IMR-90 (cell line): ENCODE results near the gene TUBA8. TPM values are rescaled to one million over a fixed set of nuclear protein-coding genes. Genes with fewer than 3 reads are reported as not detected.

ENCODE experiments used
- ATAC-seq: fragments of 200-7000 bp; cut with Tn5 transposase; 2 replicates; pipeline ENCODE4 v1.9.1; 2020; ENCODE audit warnings: low read depth, mild to moderate bottlenecking, moderate library complexity
- BruUV-seq: library from RNA; stranded (reverse); fragments of 400-500 nt; replicated peaks from 2 replicates; lab custom pipeline; 2021; lab: Mats Ljungman, UMichigan
- CTCF ChIA-PET: fragments of 300-600 bp; formaldehyde crosslinking; extraction: SDS; loops from one replicate; lab custom pipeline; 2021; ENCODE audit warnings: antibody characterized with exemption; lab: Yijun Ruan, JAX
- POLR2A ChIA-PET: fragments of 300-600 bp; sonication (Branson Sonifier 250); formaldehyde crosslinking; loops from one replicate; lab custom pipeline; 2022; ENCODE audit warnings: antibody characterized with exemption; ENCODE audit not compliant: unreplicated experiment; lab: Charles Lee
- DNase-seq: peaks from one replicate; pipeline ENCODE4 v3.0.0; 2013
- H2AFZ ChIP-seq: replicated peaks from 2 replicates; pipeline ENCODE3; 2013; ENCODE audit warnings: low read length, mild to moderate bottlenecking; ENCODE audit not compliant: poor library complexity
- H2AK5ac ChIP-seq: 2 replicates; pipeline ENCODE4 v1.6.1; 2013; ENCODE audit warnings: low read depth, low read length, inconsistent platforms
- H2AK9ac ChIP-seq: replicated peaks from 2 replicates; pipeline ENCODE3; 2013; ENCODE audit warnings: mild to moderate bottlenecking, low read depth, low read length, moderate library complexity; ENCODE audit not compliant: poor library complexity
- H2BK120ac ChIP-seq: 2 replicates; pipeline ENCODE4 v1.6.1; 2013; ENCODE audit warnings: low read depth, low read length, inconsistent platforms
- H2BK15ac ChIP-seq: 3 replicates; pipeline ENCODE4 v1.6.1; 2013; ENCODE audit warnings: low read depth, low read length, inconsistent platforms
- H2BK20ac ChIP-seq: 2 replicates; pipeline ENCODE4 v1.6.1; 2013; ENCODE audit warnings: low read depth, mild to moderate bottlenecking, inconsistent platforms, low read length, moderate library complexity
- H2BK5ac ChIP-seq: 2 replicates; pipeline ENCODE4 v1.6.1; 2013; ENCODE audit warnings: mild to moderate bottlenecking, low read depth, low read length, inconsistent platforms; ENCODE audit not compliant: poor library complexity, severe bottlenecking
- H3K14ac ChIP-seq: replicated peaks from 2 replicates; pipeline ENCODE4 v1.6.1; 2013; ENCODE audit warnings: low read depth, low read length, inconsistent platforms
- H3K18ac ChIP-seq: 2 replicates; pipeline ENCODE4 v1.6.1; 2013; ENCODE audit warnings: low read depth, low read length, control low read depth
- H3K23ac ChIP-seq: 2 replicates; pipeline ENCODE4 v1.6.1; 2013; ENCODE audit warnings: low read depth, low read length, inconsistent platforms
- H3K27ac ChIP-seq: 2 replicates; pipeline ENCODE4 v1.5.1; 2013; ENCODE audit warnings: mild to moderate bottlenecking, control low read depth, low read length; ENCODE audit not compliant: insufficient read depth
- H3K27me3 ChIP-seq: 2 replicates; pipeline ENCODE4 v1.6.1; 2013; ENCODE audit warnings: low read length; ENCODE audit not compliant: control insufficient read depth, insufficient read depth
- H3K36me3 ChIP-seq: 2 replicates; pipeline ENCODE4 v1.6.1; 2013; ENCODE audit warnings: low read length, mixed read lengths; ENCODE audit not compliant: control insufficient read depth, insufficient read depth
- H3K4ac ChIP-seq: 2 replicates; pipeline ENCODE4 v1.6.1; 2013; ENCODE audit warnings: low read depth, low read length, inconsistent platforms
- H3K4me1 ChIP-seq: 2 replicates; pipeline ENCODE4 v1.6.1; 2013; ENCODE audit warnings: low read length, mixed read lengths; ENCODE audit not compliant: control insufficient read depth, insufficient read depth
- H3K4me2 ChIP-seq: 2 replicates; pipeline ENCODE4 v1.6.1; 2013; ENCODE audit warnings: low read depth, mild to moderate bottlenecking, control low read depth, low read length, moderate library complexity
- H3K4me3 ChIP-seq: 2 replicates; pipeline ENCODE4 v1.5.1; 2013; ENCODE audit warnings: low read depth, mild to moderate bottlenecking, control low read depth, low read length, moderate library complexity; ENCODE audit not compliant: insufficient read depth
- H3K56ac ChIP-seq: 2 replicates; pipeline ENCODE4 v1.6.1; 2013; ENCODE audit warnings: low read length, inconsistent platforms; ENCODE audit not compliant: insufficient read depth; ENCODE audit errors: extremely low read depth
- H3K79me1 ChIP-seq, 2 experiments: 2 replicates each; pipeline ENCODE4 v1.6.1; 2013; ENCODE audit warnings: low read length in 2 of 2, inconsistent platforms in 1 of 2, low read depth in 1 of 2
- H3K9ac ChIP-seq: 2 replicates; pipeline ENCODE4 v1.6.1; 2013; ENCODE audit warnings: low read depth, low read length, control low read depth
- H3K9me1 ChIP-seq: 2 replicates; pipeline ENCODE4 v1.6.1; 2013; ENCODE audit warnings: low read length, inconsistent platforms; ENCODE audit not compliant: insufficient read depth
- H3K9me3 ChIP-seq: 2 replicates; pipeline ENCODE4 v1.6.1; 2013; ENCODE audit warnings: low read length; ENCODE audit not compliant: control insufficient read depth, insufficient read depth
- H4K20me1 ChIP-seq: 2 replicates; pipeline ENCODE4 v1.6.1; 2013; ENCODE audit warnings: low read length, inconsistent platforms; ENCODE audit not compliant: insufficient read depth
- H4K5ac ChIP-seq: 2 replicates; pipeline ENCODE4 v1.6.1; 2013; ENCODE audit warnings: mild to moderate bottlenecking, low read depth, low read length, control low read depth
- H4K8ac ChIP-seq, 2 experiments: 2 replicates each; pipeline ENCODE4 v1.6.1; 2013; ENCODE audit warnings: low read depth in 2 of 2, low read length in 2 of 2, control low read depth in 1 of 2, inconsistent platforms in 1 of 2
- H4K91ac ChIP-seq: 2 replicates; pipeline ENCODE4 v1.6.1; 2013; ENCODE audit warnings: low read depth, low read length, inconsistent platforms; ENCODE audit not compliant: insufficient read depth
- CEBPB ChIP-seq: IDR thresholded peaks from 2 replicates; pipeline ENCODE4 v1.6.1; 2012; ENCODE audit warnings: low read depth, low read length, improper control_type of control experiment
- RAD21 ChIP-seq: IDR thresholded peaks from 2 replicates; pipeline ENCODE4 v1.6.1; 2012; ENCODE audit warnings: low read length, improper control_type of control experiment
- WGBS, 2 experiments: methylation state at CpG; one replicate each; pipeline versions ENCODE4 v1.1.5 to v1.1.7; 2013; ENCODE audit warnings: missing lambda C conversion rate in 2 of 2; ENCODE audit not compliant: insufficient read length in 1 of 2; ENCODE audit errors: extremely low coverage in 2 of 2; 5-methylcytosine and 5-hydroxymethylcytosine counted together
- dilution Hi-C: fragments of 300-500 bp; cut with HindIII; formaldehyde crosslinking; loops from one replicate; pipeline ENCODE4 v1.14.3; 2018; ENCODE audit warnings: low sequenced_read_pairs; ENCODE audit not compliant: unreplicated experiment
- in situ Hi-C: fragments of 300-500 bp; cut with MboI; formaldehyde crosslinking; loops from 3 replicates; pipeline ENCODE4 v1.14.3; 2019; ENCODE audit warnings: low sequenced_read_pairs, inconsistent platforms, mixed read lengths
- intact Hi-C: fragments of 100-400 bp; cut with micrococcal nuclease; formaldehyde crosslinking; loops from 2 replicates; pipeline ENCODE4 v1.10.0; 2022
- polyA plus RNA-seq, 3 experiments: library from polyadenylated mRNA; depleted of rRNA; stranded (reverse); fragments of >200 nt; gene quantifications; 2 replicates each; pipeline ENCODE4 v1.2.3, GENCODE V29; 2012; ENCODE audit warnings: low replicate concordance in 1 of 3
- total RNA-seq: library from RNA; depleted of rRNA; stranded (reverse); fragments of >200 nt; gene quantifications from 2 replicates; pipeline ENCODE4 v1.2.3, GENCODE V29; 2012

TUBA8 gene
- total and polyA plus RNA-seq, 2 of the 4 experiments (the other 2 are of a cell fraction), result 1.4 to 2.2 TPM

DNA sequence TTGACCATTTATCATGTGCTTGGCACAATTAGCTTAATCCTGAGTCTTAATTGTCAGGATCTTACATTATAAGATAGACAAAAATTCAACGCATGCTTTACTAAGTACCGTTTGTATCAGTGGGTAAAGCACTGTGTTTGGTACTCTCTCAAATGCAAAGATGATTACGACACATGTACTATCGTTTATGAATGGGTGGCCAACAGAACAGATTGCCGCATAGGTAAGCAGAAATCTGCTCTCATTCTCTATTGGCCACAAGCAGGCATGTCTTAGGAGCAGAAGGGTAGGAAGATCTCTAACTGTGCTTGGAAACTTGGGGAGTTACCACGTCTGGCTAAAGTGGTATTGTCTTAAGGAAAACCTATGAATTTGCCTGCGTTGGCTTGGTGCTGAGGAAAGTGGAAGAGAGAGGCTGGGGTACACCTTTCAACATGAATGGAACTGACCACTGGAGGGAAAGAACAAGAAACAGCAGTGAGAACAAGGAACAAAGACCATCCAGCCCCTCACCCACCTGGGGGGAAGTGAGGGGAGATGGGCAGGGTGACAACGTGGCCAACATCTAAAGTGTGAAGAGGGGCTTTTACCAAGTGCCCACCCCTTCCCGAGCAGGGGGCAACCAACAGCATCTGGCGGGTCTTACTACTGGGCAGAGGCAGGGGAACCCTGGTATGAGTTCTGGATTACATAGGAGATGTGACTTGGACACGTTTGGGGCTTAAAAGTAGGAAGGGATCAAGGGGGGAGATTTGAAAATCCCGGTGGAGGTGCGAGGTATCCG lies 1.0 kb upstream of the TUBA8 start:
- no peak overlapping the region for H3K56ac ChIP-seq
- H3K18ac ChIP-seq, result no peak overlapping the region
- H3K4me1 ChIP-seq, result peaks cover 3% of the 10 kb centered on the region; the same call in 1 of the 2 replicates
- ChIA-PET POLR2A (no interaction called here), CTCF (no interaction called here)
- no peak overlapping the region for H3K14ac ChIP-seq
- H2AFZ ChIP-seq, result no peak overlapping the region
- no peak overlapping the region for H2AK5ac ChIP-seq
- H3K4me2 ChIP-seq, result no peak overlapping the region
- H2AK9ac ChIP-seq, result no peak overlapping the region
- H3K36me3 ChIP-seq, result peaks cover 2% of the 10 kb centered on the region; the same call in 1 of the 2 replicates
- TF ChIP-seq RAD21 (no peak), CEBPB (peak; percentile 60)
- no peak for DNase-seq
- H4K8ac ChIP-seq, result no peak overlapping the region
- no peaks in the 10 kb centered on the region for H3K79me1 ChIP-seq
- intact Hi-C loops (no loop called here), in situ Hi-C loops (no loop called here), dilution Hi-C loops (no loop called here)
- H3K9me1 ChIP-seq, result no peaks in the 10 kb centered on the region
- H2BK120ac ChIP-seq, result no peak overlapping the region
- no peak overlapping the region for H2BK20ac ChIP-seq
- H4K91ac ChIP-seq, result no peak overlapping the region
- no TSS peak for BruUV-seq
- H4K20me1 ChIP-seq, result no peaks in the 10 kb centered on the region
- no peak overlapping the region for H2BK5ac ChIP-seq
- H3K9ac ChIP-seq, result no peak overlapping the region
- no peak for ATAC-seq
- no peak overlapping the region for H3K4ac ChIP-seq
- H3K23ac ChIP-seq, result no peak overlapping the region
- peaks cover 10% of the 10 kb centered on the region; the same call in 1 of the 2 replicates for H3K27me3 ChIP-seq
- no peak overlapping the region for H3K27ac ChIP-seq
- H3K9me3 ChIP-seq, result peaks cover 2% of the 10 kb centered on the region; the same call in 1 of the 2 replicates
- 59% methylated on average over 12 of the region's 14 CpGs; no CpG with 5 or more reads in 1 of the 2 experiments for WGBS, 2 experiments
- no peak overlapping the region for H2BK15ac ChIP-seq
- H4K5ac ChIP-seq, result no peak overlapping the region
- no peak overlapping the region for H3K4me3 ChIP-seq
